NCI-H1694 (cell line): ENCODE results near the gene WASF1.
"Not testable (repeated sequence)": the region's sequence is repeated elsewhere in the genome, so short reads cannot be mapped to it uniquely, and the experiment has no call there.

Experiments used
- DNase-seq: peaks from one replicate; lab custom pipeline; 2025; lab: John Stamatoyannopoulos, UW

Gene WASF1

GRCh38 chr6:110089323-110089722, 90.1 kb downstream of the WASF1 start:
- DNase-seq = no peak

- DNase-seq = no peak
Observed at GRCh38 chr6:110085285-110085684, 94.2 kb downstream of the WASF1 start.

- DNase-seq = no peak
Observed at GRCh38 chr6:110083875-110084585, 95.4 kb downstream of the WASF1 start.

GRCh38 chr6:110075406-110075805, 104.1 kb downstream of the WASF1 start:
- no peak for DNase-seq

GRCh38 chr6:110073474-110073873, 106.0 kb downstream of the WASF1 start:
- DNase-seq = not testable (repeated sequence)

- DNase-seq = no peak
Observed at GRCh38 chr6:110068592-110068967, 110.9 kb downstream of the WASF1 start.

- DNase-seq = no peak
Observed at GRCh38 chr6:110067837-110068591, 111.5 kb downstream of the WASF1 start.

GRCh38 chr6:110064744-110065524, 114.5 kb downstream of the WASF1 start:
- DNase-seq = no peak

- DNase-seq = no peak
Observed at GRCh38 chr6:110063594-110064263, 115.7 kb downstream of the WASF1 start.

- DNase-seq = no peak
Observed at GRCh38 chr6:110055387-110055735, 124.1 kb downstream of the WASF1 start.

- no peak for DNase-seq
Observed at GRCh38 chr6:110054664-110055386, 124.6 kb downstream of the WASF1 start.

- peak; percentile 56 for DNase-seq
Observed at GRCh38 chr6:110053395-110054240, 125.9 kb downstream of the WASF1 start.

- DNase-seq = no peak
Observed at GRCh38 chr6:110050440-110050813, 129.0 kb downstream of the WASF1 start.
